Mesendoderm (in vitro differentiated cells): ENCODE measurements around the gene CMTM1. TPM values are rescaled to one million over a fixed set of nuclear protein-coding genes. Genes with fewer than 3 reads are reported as not detected.

Experiments
- DNase-seq: peaks from one replicate; pipeline ENCODE4 v3.0.0; 2013
- H2AK5ac ChIP-seq: 2 replicates; pipeline ENCODE4 v1.6.1; 2013; ENCODE audit warnings: low read length, inconsistent platforms
- H2BK120ac ChIP-seq: 2 replicates; pipeline ENCODE4 v1.6.1; 2013; ENCODE audit warnings: low read depth, mild to moderate bottlenecking, low read length, moderate library complexity, mixed read lengths
- H2BK15ac ChIP-seq: replicated peaks from 2 replicates; pipeline ENCODE4 v1.6.1; 2013; ENCODE audit warnings: low read depth, mild to moderate bottlenecking, moderate library complexity
- H2BK5ac ChIP-seq: 2 replicates; pipeline ENCODE4 v1.6.1; 2013; ENCODE audit warnings: low read length, inconsistent platforms
- H3K18ac ChIP-seq: 2 replicates; pipeline ENCODE4 v1.6.1; 2013; ENCODE audit warnings: mild to moderate bottlenecking, low read length, mixed read lengths
- H3K23ac ChIP-seq: one replicate; pipeline ENCODE4 v1.6.1; 2013; ENCODE audit warnings: low read length
- H3K27ac ChIP-seq: 2 replicates; pipeline ENCODE4 v1.5.1; 2013; ENCODE audit warnings: low read depth, mild to moderate bottlenecking, inconsistent platforms, low read length, moderate library complexity
- H3K27me3 ChIP-seq: 2 replicates; pipeline ENCODE4 v1.6.1; 2013; ENCODE audit warnings: low read length, control low read depth, mild to moderate bottlenecking, inconsistent platforms; ENCODE audit not compliant: insufficient read depth, poor library complexity
- H3K36me3 ChIP-seq: 2 replicates; pipeline ENCODE4 v1.6.1; 2013; ENCODE audit warnings: low read length, inconsistent platforms; ENCODE audit not compliant: control insufficient read depth, insufficient read depth
- H3K4ac ChIP-seq: one replicate; pipeline ENCODE4 v1.6.1; 2013; ENCODE audit warnings: low read depth, mild to moderate bottlenecking, low read length, moderate library complexity
- H3K4me1 ChIP-seq: 2 replicates; pipeline ENCODE4 v1.6.1; 2013; ENCODE audit warnings: low read depth, low read length, inconsistent platforms; ENCODE audit not compliant: control insufficient read depth
- H3K4me2 ChIP-seq: 2 replicates; pipeline ENCODE4 v1.6.1; 2013; ENCODE audit warnings: low read length
- H3K4me3 ChIP-seq: 2 replicates; pipeline ENCODE4 v1.5.1; 2013; ENCODE audit warnings: mild to moderate bottlenecking, low read length
- H3K56ac ChIP-seq: one replicate; pipeline ENCODE4 v1.6.1; 2013; ENCODE audit warnings: low read length
- H3K79me1 ChIP-seq: 2 replicates; pipeline ENCODE4 v1.6.1; 2013; ENCODE audit warnings: low read length, inconsistent platforms
- H3K79me2 ChIP-seq: 2 replicates; pipeline ENCODE4 v1.6.1; 2013; ENCODE audit warnings: mild to moderate bottlenecking, low read length; ENCODE audit not compliant: control insufficient read depth, insufficient read depth
- H3K9ac ChIP-seq: 2 replicates; pipeline ENCODE4 v1.6.1; 2013; ENCODE audit warnings: low read length, inconsistent platforms
- H4K5ac ChIP-seq: one replicate; pipeline ENCODE4 v1.6.1; 2013; ENCODE audit warnings: low read length
- H4K8ac ChIP-seq: one replicate; pipeline ENCODE4 v1.6.1; 2013; ENCODE audit warnings: low read depth, mild to moderate bottlenecking, control low read depth, low read length, moderate library complexity
- WGBS: extraction: QIAGEN DNeasy Blood & Tissue Kit; methylation state at CpG from one replicate; pipeline ENCODE4 v1.1.7; 2013; ENCODE audit warnings: low lambda C conversion rate, missing lambda C conversion rate; ENCODE audit not compliant: insufficient coverage; ENCODE audit errors: extremely low coverage; 5-methylcytosine and 5-hydroxymethylcytosine counted together
- polyA plus RNA-seq, 2 experiments: library from polyadenylated mRNA; stranded (reverse); fragments of 200-250 nt; gene quantifications; one replicate each; pipeline ENCODE4 v1.2.3, GENCODE V29; 2013

The CMTM1 gene
- polyA plus RNA-seq (2013, experiment 1 of 2), result 0.53 TPM
- polyA plus RNA-seq (2013, experiment 2 of 2), result 0.46 TPM

GRCh38 chr16:66566051-66566901 lies at the start of gene CMTM1:
Gene CMTM1 (plus strand): TSS chr16:66566439. CDS start chr16:66566514, 75 bp downstream.
- no peak within 1 kb of the TSS for H2AK5ac ChIP-seq
- no peak within 1 kb of the TSS for H2BK120ac ChIP-seq
- H3K4me3 ChIP-seq, result no peak within 1 kb of the TSS
- H3K56ac ChIP-seq, result no peak within 1 kb of the TSS
- H2BK5ac ChIP-seq, result no peak within 1 kb of the TSS
- no peaks in the 10 kb centered on the region for H3K27me3 ChIP-seq
- H3K9ac ChIP-seq, result no peak within 1 kb of the TSS
- no peaks in the 10 kb centered on the region for H3K79me1 ChIP-seq
- H3K23ac ChIP-seq, result no peak within 1 kb of the TSS
- DNase-seq, result no peak
- no peak within 1 kb of the TSS for H2BK15ac ChIP-seq
- no peak within 1 kb of the TSS for H3K4ac ChIP-seq
- H3K18ac ChIP-seq, result no peak within 1 kb of the TSS
- WGBS, result no CpG with 5 or more reads among the region's 54 CpGs
- no peaks in the 10 kb centered on the region for H3K4me1 ChIP-seq
- no peak within 1 kb of the TSS for H4K5ac ChIP-seq
- H3K79me2 ChIP-seq, result no peaks in the 10 kb centered on the region
- no peak within 1 kb of the TSS for H3K4me2 ChIP-seq
- H4K8ac ChIP-seq, result no peak within 1 kb of the TSS
- no peak within 1 kb of the TSS for H3K27ac ChIP-seq
- H3K36me3 ChIP-seq, result no peaks in the 10 kb centered on the region

GRCh38 chr16:66516509-66516807 lies 49.8 kb upstream of the CMTM1 start:
- no peak overlapping the region for H3K4me3 ChIP-seq
- H3K18ac ChIP-seq, result no peak overlapping the region
- no peak overlapping the region for H4K8ac ChIP-seq
- no peak overlapping the region for H3K56ac ChIP-seq
- no peak overlapping the region for H3K4me2 ChIP-seq
- no peaks in the 10 kb centered on the region for H3K79me1 ChIP-seq
- H4K5ac ChIP-seq, result no peak overlapping the region
- no peak overlapping the region for H3K9ac ChIP-seq
- H2AK5ac ChIP-seq, result no peak overlapping the region
- H2BK5ac ChIP-seq, result no peak overlapping the region
- H3K4ac ChIP-seq, result no peak overlapping the region
- no CpG with 5 or more reads among the region's 8 CpGs for WGBS
- H2BK15ac ChIP-seq, result no peak overlapping the region
- DNase-seq, result no peak
- H3K27me3 ChIP-seq, result no peaks in the 10 kb centered on the region
- H3K79me2 ChIP-seq, result no peaks in the 10 kb centered on the region
- H3K4me1 ChIP-seq, result peaks cover 2% of the 10 kb centered on the region
- no peaks in the 10 kb centered on the region for H3K36me3 ChIP-seq
- H3K27ac ChIP-seq, result no peak overlapping the region
- H3K23ac ChIP-seq, result no peak overlapping the region
- no peak overlapping the region for H2BK120ac ChIP-seq

- Histone ChIP-seq H2AK5ac (no peak overlapping the region), H3K79me1 (no peaks in the 10 kb centered on the region), H2BK15ac (no peak overlapping the region), H3K4me3 (no peak overlapping the region), H2BK120ac (no peak overlapping the region), H4K5ac (peak overlapping the region; percentile 87), H2BK5ac (no peak overlapping the region), H3K27ac (no peak overlapping the region), H3K4ac (peak overlapping the region; percentile 10), H3K9ac (no peak overlapping the region), H3K4me1 (no peaks in the 10 kb centered on the region), H3K36me3 (no peaks in the 10 kb centered on the region), H3K23ac (no peak overlapping the region), H3K27me3 (no peaks in the 10 kb centered on the region), H3K4me2 (no peak overlapping the region), H3K79me2 (no peaks in the 10 kb centered on the region), H4K8ac (no peak overlapping the region), H3K56ac (peak overlapping the region; percentile 44), H3K18ac (no peak overlapping the region)
- WGBS, result no CpG with 5 or more reads among the region's 15 CpGs
- peak; percentile 93 for DNase-seq
Observed at GRCh38 chr16:66516808-66517585, 49.2 kb upstream of the CMTM1 start.

GRCh38 chr16:66517586-66518263 lies 48.5 kb upstream of the CMTM1 start:
- no peaks in the 10 kb centered on the region for H3K79me1 ChIP-seq
- no peak overlapping the region for H3K27ac ChIP-seq
- no CpG with 5 or more reads among the region's 8 CpGs for WGBS
- H3K27me3 ChIP-seq, result no peaks in the 10 kb centered on the region
- no peak for DNase-seq
- H3K4ac ChIP-seq, result no peak overlapping the region
- no peak overlapping the region for H2BK5ac ChIP-seq
- H3K9ac ChIP-seq, result no peak overlapping the region
- H3K4me1 ChIP-seq, result no peaks in the 10 kb centered on the region
- H3K23ac ChIP-seq, result no peak overlapping the region
- no peak overlapping the region for H3K4me2 ChIP-seq
- H4K5ac ChIP-seq, result no peak overlapping the region
- no peak overlapping the region for H2AK5ac ChIP-seq
- H3K56ac ChIP-seq, result no peak overlapping the region
- no peaks in the 10 kb centered on the region for H3K36me3 ChIP-seq
- no peak overlapping the region for H3K18ac ChIP-seq
- H2BK120ac ChIP-seq, result no peak overlapping the region
- H3K4me3 ChIP-seq, result no peak overlapping the region
- no peaks in the 10 kb centered on the region for H3K79me2 ChIP-seq
- H4K8ac ChIP-seq, result no peak overlapping the region
- H2BK15ac ChIP-seq, result no peak overlapping the region

- no CpG with 5 or more reads among the region's 11 CpGs for WGBS
- Histone ChIP-seq H3K56ac (no peak overlapping the region), H4K8ac (no peak overlapping the region)
Observed at GRCh38 chr16:66519482-66520373, 46.5 kb upstream of the CMTM1 start.

More at GRCh38 chr16:66519482-66520373, 46.5 kb upstream of the CMTM1 start:
- Histone ChIP-seq H2BK15ac (no peak overlapping the region), H3K23ac (no peak overlapping the region), H2BK5ac (no peak overlapping the region), H3K79me2 (no peaks in the 10 kb centered on the region), H3K4me2 (no peak overlapping the region), H3K4me3 (no peak overlapping the region), H3K27ac (no peak overlapping the region), H3K9ac (no peak overlapping the region), H2BK120ac (no peak overlapping the region), H3K79me1 (no peaks in the 10 kb centered on the region), H3K27me3 (no peaks in the 10 kb centered on the region), H3K18ac (no peak overlapping the region), H4K5ac (no peak overlapping the region), H3K4ac (no peak overlapping the region), H2AK5ac (no peak overlapping the region), H3K36me3 (no peaks in the 10 kb centered on the region), H3K4me1 (no peaks in the 10 kb centered on the region)
- no peak for DNase-seq
